AG04450 (cell line): ENCODE data around the gene GJB5. TPM values are rescaled to one million over a fixed set of nuclear protein-coding genes. Genes with fewer than 3 reads are reported as not detected.

Experiments used
- CTCF ChIA-PET: fragments of 300-600, 350-600 bp; formaldehyde crosslinking; extraction: SDS; loops from one replicate; lab custom pipeline; 2022; ENCODE audit warnings: antibody characterized with exemption, inconsistent platforms; lab: Charles Lee
- POLR2A ChIA-PET: fragments of 350-600 bp; formaldehyde crosslinking; extraction: SDS; loops from one replicate; lab custom pipeline; 2021; ENCODE audit warnings: antibody characterized with exemption, inconsistent platforms; lab: Yijun Ruan, JAX
- DNase-seq: peaks from one replicate; pipeline ENCODE4 v3.0.0-alpha.2; 2011; ENCODE audit warnings: low read depth, low spot score
- H3K27ac ChIP-seq: one replicate; pipeline ENCODE4 v1.5.1; 2012; ENCODE audit warnings: low read depth, low read length, control low read depth
- H3K27me3 ChIP-seq: one replicate; pipeline ENCODE4 v1.6.0; 2012; ENCODE audit warnings: low read length; ENCODE audit not compliant: control insufficient read depth, insufficient read depth
- H3K4me3 ChIP-seq: 2 replicates; pipeline ENCODE4 v1.5.1; 2011; ENCODE audit warnings: mild to moderate bottlenecking, low read depth, low read length, control low read depth
- H3K9me3 ChIP-seq: 2 replicates; pipeline ENCODE4 v1.5.1; 2012; ENCODE audit warnings: low read length; ENCODE audit not compliant: control insufficient read depth, insufficient read depth
- polyA plus RNA-seq: library from polyadenylated mRNA; depleted of rRNA; stranded (reverse); fragments of >200 nt; gene quantifications from 2 replicates; pipeline ENCODE4 v1.2.3, GENCODE V29; 2011
- TF ChIP-seq, protein P1 (sequence below): IDR thresholded peaks from 2 replicates; pipeline ENCODE4 v1.5.1; 2011; ENCODE audit warnings: low read depth, low read length, control low read depth, inconsistent platforms

Gene GJB5
- polyA plus RNA-seq, 1 experiment: not detected

DNA sequence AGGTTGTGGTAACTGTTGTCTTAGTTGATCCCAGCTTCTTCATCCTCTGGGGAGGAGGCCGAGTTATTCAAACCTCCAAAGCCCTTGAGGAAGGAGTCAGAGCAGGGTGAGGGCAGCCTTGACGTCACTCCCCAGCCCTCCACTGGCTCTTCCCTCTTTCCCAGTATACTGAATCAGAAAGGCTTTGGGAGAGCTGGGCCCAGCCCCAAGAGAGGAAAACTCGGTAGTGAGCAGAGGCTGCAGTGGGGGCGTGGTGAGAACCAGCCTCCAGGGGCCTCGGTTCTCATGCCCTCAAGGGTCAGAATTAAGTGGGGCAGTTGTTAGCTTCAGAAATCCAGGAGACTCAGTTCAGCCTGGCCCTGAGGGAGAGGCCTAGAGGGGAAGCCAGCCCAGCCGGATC lies 36.1 kb downstream of the GJB5 start:
- Histone ChIP-seq H3K9me3 (peaks cover 9% of the 10 kb centered on the region), H3K27me3 (peaks cover 16% of the 10 kb centered on the region), H3K27ac (no peak overlapping the region), H3K4me3 (no peak overlapping the region)
- CTCF ChIA-PET: no interaction called here
- no peak for DNase-seq
- POLR2A ChIA-PET: no interaction called here
- TF ChIP-seq, protein P1, sequence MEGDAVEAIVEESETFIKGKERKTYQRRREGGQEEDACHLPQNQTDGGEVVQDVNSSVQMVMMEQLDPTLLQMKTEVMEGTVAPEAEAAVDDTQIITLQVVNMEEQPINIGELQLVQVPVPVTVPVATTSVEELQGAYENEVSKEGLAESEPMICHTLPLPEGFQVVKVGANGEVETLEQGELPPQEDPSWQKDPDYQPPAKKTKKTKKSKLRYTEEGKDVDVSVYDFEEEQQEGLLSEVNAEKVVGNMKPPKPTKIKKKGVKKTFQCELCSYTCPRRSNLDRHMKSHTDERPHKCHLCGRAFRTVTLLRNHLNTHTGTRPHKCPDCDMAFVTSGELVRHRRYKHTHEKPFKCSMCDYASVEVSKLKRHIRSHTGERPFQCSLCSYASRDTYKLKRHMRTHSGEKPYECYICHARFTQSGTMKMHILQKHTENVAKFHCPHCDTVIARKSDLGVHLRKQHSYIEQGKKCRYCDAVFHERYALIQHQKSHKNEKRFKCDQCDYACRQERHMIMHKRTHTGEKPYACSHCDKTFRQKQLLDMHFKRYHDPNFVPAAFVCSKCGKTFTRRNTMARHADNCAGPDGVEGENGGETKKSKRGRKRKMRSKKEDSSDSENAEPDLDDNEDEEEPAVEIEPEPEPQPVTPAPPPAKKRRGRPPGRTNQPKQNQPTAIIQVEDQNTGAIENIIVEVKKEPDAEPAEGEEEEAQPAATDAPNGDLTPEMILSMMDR: no peak

GRCh38 chr1:34792424-34792823 lies 37.6 kb downstream of the GJB5 start:
- H3K4me3 ChIP-seq: no peak overlapping the region
- TF ChIP-seq, protein P1: no peak
- POLR2A ChIA-PET: no interaction called here
- CTCF ChIA-PET: no interaction called here
- peaks cover 16% of the 10 kb centered on the region for H3K27me3 ChIP-seq
- no peak for DNase-seq
- no peak overlapping the region for H3K27ac ChIP-seq
- peaks cover 9% of the 10 kb centered on the region for H3K9me3 ChIP-seq

DNA sequence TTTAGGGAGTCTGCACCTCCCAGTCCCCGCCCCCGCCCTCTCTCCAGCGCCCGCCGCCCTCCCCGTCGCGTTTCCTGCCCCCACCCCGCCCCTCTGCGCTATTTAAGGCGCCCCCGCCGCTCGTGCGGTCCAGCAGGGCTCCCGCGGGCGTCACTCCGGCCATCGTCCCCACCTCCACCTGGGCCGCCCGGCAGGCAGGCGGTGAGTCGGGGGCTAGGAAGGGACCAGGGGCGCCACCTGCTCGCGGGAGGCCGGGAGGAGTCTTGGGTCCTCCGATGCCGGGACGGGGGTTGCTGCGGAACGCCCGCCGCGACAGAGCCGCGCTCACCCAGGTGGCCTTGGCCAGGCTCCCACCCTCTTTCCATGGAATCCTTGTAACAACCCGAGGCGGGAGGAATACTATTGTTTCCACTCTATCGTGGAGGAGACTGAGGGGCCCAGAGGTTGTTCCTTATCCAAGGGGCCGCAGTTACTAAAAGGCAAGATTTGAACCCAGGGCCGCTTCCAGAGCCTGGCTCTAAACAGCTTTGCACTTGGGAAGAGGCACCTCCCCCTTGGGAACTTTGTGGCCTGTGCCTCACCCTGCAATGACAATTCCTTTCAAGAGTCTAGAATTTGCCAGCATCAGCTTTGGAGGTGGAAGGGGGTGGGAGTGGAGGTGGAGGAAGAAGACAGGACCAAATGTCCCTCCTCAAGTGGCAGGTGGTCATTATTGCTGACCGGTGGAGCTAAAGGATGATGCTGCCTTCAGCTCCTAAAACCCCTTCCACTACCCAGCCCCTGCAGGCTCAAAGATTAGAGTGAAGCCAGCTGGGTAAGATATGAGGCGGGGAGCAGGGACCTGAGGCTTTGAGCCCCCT lies 38.3 kb downstream of the GJB5 start, which contains the start of gene GJA4:
TSS of gene GJA4 (plus strand) at position 132 of the 860 bp plus-strand sequence. CDS start 1,215 bp downstream, outside the sequence.
- H3K27ac ChIP-seq: no peak within 1 kb of the TSS
- H3K27me3 ChIP-seq: peaks cover 16% of the 10 kb centered on the region
- no peak for DNase-seq
- H3K4me3 ChIP-seq: no peak within 1 kb of the TSS
- H3K9me3 ChIP-seq: peaks cover 9% of the 10 kb centered on the region
- CTCF ChIA-PET: no interaction called here
- TF ChIP-seq, protein P1: no peak
- POLR2A ChIA-PET: no interaction called here

- DNase-seq: no peak
- CTCF ChIA-PET: no interaction called here
These were observed 39.3 kb downstream of the GJB5 start for GRCh38 chr1:34794001-34794789.

More at GRCh38 chr1:34794001-34794789, 39.3 kb downstream of the GJB5 start:
- Histone ChIP-seq H3K27me3 (peaks cover 16% of the 10 kb centered on the region), H3K27ac (no peak overlapping the region), H3K9me3 (peaks cover under 1% of the 10 kb centered on the region; the same call in 1 of the 2 replicates), H3K4me3 (no peak overlapping the region)
- TF ChIP-seq, protein P1: no peak
- POLR2A ChIA-PET: no interaction called here
